Uterus (tissue), 4 donors: ENCODE measurements around the gene CDKN2A. TPM values are rescaled to one million over a fixed set of nuclear protein-coding genes. Genes with fewer than 3 reads are reported as not detected.

ENCODE experiments used
- DNase-seq, 2 donors: peaks; one replicate each; pipeline ENCODE4 v3.0.0-alpha.2; 2019 to 2020
- H3K27ac ChIP-seq, 2 donors: fragments of 200-600 bp; sonication (generic); 1 replicate in 1 of 2; 2 replicates in 1 of 2; pipeline ENCODE4 v1.5.1; 2016 to 2018
- H3K27me3 ChIP-seq, 2 donors: fragments of 200-600 bp; sonication (generic); one replicate each; pipeline ENCODE4 v1.5.1; 2018 to 2019; ENCODE audit warnings: control low read depth in 1 of 2
- H3K36me3 ChIP-seq, 2 donors: fragments of 200-600 bp; sonication (generic); one replicate each; pipeline ENCODE4 v1.5.1; 2019; ENCODE audit warnings: control low read depth in 1 of 2
- H3K4me1 ChIP-seq, 2 donors: fragments of 200-600 bp; sonication (generic); one replicate each; pipeline ENCODE4 v1.5.1; 2018 to 2019; ENCODE audit warnings: control low read depth in 1 of 2
- H3K4me3 ChIP-seq, 2 donors: fragments of 200-600 bp; sonication (generic); 1 replicate in 1 of 2; 2 replicates in 1 of 2; pipeline ENCODE4 v1.5.1; 2018 to 2019; ENCODE audit warnings: mild to moderate bottlenecking in 1 of 2
- H3K9me3 ChIP-seq, 2 donors: fragments of 200-600 bp; sonication (generic); one replicate each; pipeline ENCODE4 v1.5.1; 2019; ENCODE audit warnings: control low read depth in 1 of 2
- CTCF ChIP-seq, 4 experiments: fragments of 200-600 bp in 2 of 4; fragments of 450-650 bp in 2 of 4; sonication (generic) in 2 of 4; IDR thresholded peaks; one replicate each; pipeline ENCODE4 v1.5.1; 2016 to 2019; ENCODE audit warnings: antibody characterized with exemption in 4 of 4, mild to moderate bottlenecking in 2 of 4, moderate library complexity in 1 of 4
- POLR2A ChIP-seq, 2 donors: fragments of 450-650 bp; IDR thresholded peaks; one replicate each; pipeline ENCODE4 v1.6.1; 2016; ENCODE audit warnings: antibody characterized with exemption in 2 of 2, mild to moderate bottlenecking in 1 of 2, moderate library complexity in 1 of 2
- intact Hi-C: fragments of 100-400 bp; cut with DNase I; formaldehyde crosslinking; loops from one replicate; pipeline ENCODE4 v1.15.1; 2023; ENCODE audit warnings: low total_unique reads
- total RNA-seq, 4 donors: library from RNA; depleted of rRNA in 3 of 4; stranded (reverse); fragments of >200 nt in 3 of 4; gene quantifications; one replicate each; pipeline versions ENCODE4 v1.1.0 to v1.2.4, GENCODE V29; 2014 to 2023
- donor health status: DM: yes; HTN: yes; CAD: no.

CDKN2A gene
- total RNA-seq, 4 donors from 2014 or later, result 0.88 TPM; not detected in 3

- Histone ChIP-seq H3K4me1 (no peaks in the 10 kb centered on the region), H3K27me3 (peaks cover 0 to 8% of the 10 kb centered on the region in 2 donors), H3K9me3 (no peaks in the 10 kb centered on the region), H3K36me3 (no peaks in the 10 kb centered on the region), H3K27ac (no peak overlapping the region), H3K4me3 (no peak overlapping the region)
- intact Hi-C loops, result no loop called here
- no peak for TF ChIP-seq CTCF (IDR thresholded peaks at IDR 0.05)
- no peak for TF ChIP-seq POLR2A (IDR thresholded peaks at IDR 0.05)
- DNase-seq, result no peak
Measured at GRCh38 chr9:22005702-22006606, 11.8 kb upstream of the CDKN2A start.

- no peaks in the 10 kb centered on the region for H3K36me3 ChIP-seq
- no peaks in the 10 kb centered on the region for H3K9me3 ChIP-seq
- no peak overlapping the region for H3K4me3 ChIP-seq
- TF ChIP-seq CTCF (IDR thresholded peaks at IDR 0.05), result no peak
- TF ChIP-seq POLR2A (IDR thresholded peaks at IDR 0.05), result no peak
- peaks cover 0 to 8% of the 10 kb centered on the region in 2 donors for H3K27me3 ChIP-seq
- intact Hi-C loops, result no loop called here
- H3K27ac ChIP-seq, result no peak overlapping the region
- DNase-seq, result no peak
- no peaks in the 10 kb centered on the region for H3K4me1 ChIP-seq
Measured at GRCh38 chr9:22005021-22005701, 11.0 kb upstream of the CDKN2A start.

GRCh38 chr9:22002038-22002437, 7.8 kb upstream of the CDKN2A start:
- intact Hi-C loops, result no loop called here
- no peak overlapping the region for H3K4me3 ChIP-seq
- TF ChIP-seq POLR2A (IDR thresholded peaks at IDR 0.05) (no peak), CTCF (IDR thresholded peaks at IDR 0.05) (no peak)

GRCh38 chr9:21998026-21998425, 3.8 kb upstream of the CDKN2A start:
- no peak for TF ChIP-seq POLR2A (IDR thresholded peaks at IDR 0.05)
- no peak for TF ChIP-seq CTCF (IDR thresholded peaks at IDR 0.05)
- Histone ChIP-seq H3K27me3 (peaks cover 0 to 5% of the 10 kb centered on the region in 2 donors), H3K9me3 (no peaks in the 10 kb centered on the region), H3K36me3 (no peaks in the 10 kb centered on the region), H3K4me1 (peaks cover 0 to 4% of the 10 kb centered on the region in 2 donors), H3K27ac (no peak overlapping the region), H3K4me3 (no peak overlapping the region)
- DNase-seq, result no peak
- intact Hi-C loops, result no loop called here

More at GRCh38 chr9:22002038-22002437, 7.8 kb upstream of the CDKN2A start:
- Histone ChIP-seq H3K4me1 (no peaks in the 10 kb centered on the region), H3K27me3 (no peaks in the 10 kb centered on the region), H3K9me3 (no peaks in the 10 kb centered on the region), H3K36me3 (no peaks in the 10 kb centered on the region), H3K27ac (no peak overlapping the region)
- DNase-seq, result no peak

- DNase-seq, result no peak
Measured at GRCh38 chr9:21997480-21997879, 3.3 kb upstream of the CDKN2A start.

More at GRCh38 chr9:21997480-21997879, 3.3 kb upstream of the CDKN2A start:
- H3K9me3 ChIP-seq, result no peaks in the 10 kb centered on the region
- TF ChIP-seq POLR2A (IDR thresholded peaks at IDR 0.05) (no peak), CTCF (IDR thresholded peaks at IDR 0.05) (no peak)
- intact Hi-C loops, result no loop called here
- H3K36me3 ChIP-seq, result no peaks in the 10 kb centered on the region
- peaks cover 0 to 4% of the 10 kb centered on the region in 2 donors for H3K4me1 ChIP-seq
- H3K27ac ChIP-seq, result no peak overlapping the region
- H3K4me3 ChIP-seq, result no peak overlapping the region
- peaks cover 0 to 11% of the 10 kb centered on the region in 2 donors for H3K27me3 ChIP-seq
